Forelimb muscle (tissue), 1 donor: ENCODE data around the gene PRKCA. TPM values are rescaled to one million over a fixed set of nuclear protein-coding genes. Genes with fewer than 3 reads are reported as not detected.
"Not testable (repeated sequence)": the region's sequence is repeated elsewhere in the genome, so short reads cannot be mapped to it uniquely, and the experiment has no call there.

Source experiments
- DNase-seq: peaks from one replicate; pipeline ENCODE4 v3.0.0-alpha.2; 2013; ENCODE audit warnings: low read depth
- polyA plus RNA-seq: library from polyadenylated mRNA; unstranded; fragments of 120-200 nt; gene quantifications from one replicate; pipeline ENCODE4 v1.2.1, GENCODE V29; 2013; ENCODE audit not compliant: insufficient read length

PRKCA gene
- polyA plus RNA-seq, 1 donor, result 2.4 TPM

DNA sequence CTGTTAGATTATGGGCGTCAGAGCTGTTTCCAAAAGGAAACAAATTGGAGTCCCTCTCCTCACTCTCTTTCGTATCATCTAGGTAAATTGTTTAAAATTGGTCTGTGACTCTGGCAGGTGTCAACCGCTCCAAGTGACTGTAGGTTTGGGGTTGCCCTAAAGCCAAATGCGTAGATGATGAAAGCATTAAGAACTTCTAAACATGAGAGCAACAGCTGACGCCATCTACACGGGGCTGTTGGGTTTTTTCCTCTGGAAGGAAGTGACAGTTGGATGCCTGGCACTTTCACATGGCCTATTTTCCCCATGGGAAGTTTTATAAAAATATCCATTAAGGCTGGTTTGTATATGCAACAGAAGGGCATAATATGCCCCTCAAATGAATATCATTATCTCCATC is 316.8 kb downstream of the PRKCA start:
- no peak for DNase-seq

DNA sequence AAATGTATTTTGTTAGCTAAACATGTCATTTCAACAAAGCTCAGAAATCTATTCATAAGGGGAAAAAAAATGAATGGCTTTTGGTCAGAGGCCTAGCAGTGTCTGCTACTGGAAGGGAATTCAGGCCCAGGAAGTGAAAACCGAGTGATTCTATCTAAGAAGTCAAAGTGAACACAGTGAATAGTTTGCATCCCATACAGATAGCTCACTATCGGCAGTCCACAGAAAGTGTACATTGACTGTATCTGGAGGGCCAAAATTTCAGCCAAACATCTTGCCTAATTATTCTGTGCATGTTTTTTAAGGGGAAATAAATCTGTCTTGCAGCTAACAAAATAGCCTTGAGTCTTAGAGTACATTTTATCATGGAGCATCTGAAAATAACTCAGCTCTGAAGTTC is 318.1 kb downstream of the PRKCA start:
- DNase-seq, result no peak

- not testable (repeated sequence) for DNase-seq
Measured at GRCh38 chr17:66624630-66625029, 322.2 kb downstream of the PRKCA start.

GRCh38 chr17:66625311-66625767 is 322.9 kb downstream of the PRKCA start:
- DNase-seq, result no peak

DNA sequence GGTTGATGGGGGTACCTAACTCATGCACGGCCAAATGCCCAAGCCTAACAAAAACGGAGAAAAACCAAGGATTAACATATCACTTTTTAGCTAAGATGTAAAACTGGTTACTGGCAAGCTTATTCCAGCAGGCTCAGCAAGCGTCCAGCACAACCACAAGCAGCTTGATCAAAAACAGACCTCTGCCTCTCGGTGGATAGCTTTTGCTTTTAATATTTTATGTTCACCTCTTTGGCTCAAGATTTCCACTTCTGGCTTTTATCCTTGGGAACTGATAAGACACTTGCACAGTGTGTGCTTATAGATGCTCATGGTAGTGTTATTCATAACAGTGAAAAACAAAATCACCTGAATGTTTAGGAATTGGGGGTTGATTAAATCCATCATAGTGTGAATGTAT is 325.6 kb downstream of the PRKCA start:
- DNase-seq, result no peak

GRCh38 chr17:66629762-66630161 is 327.3 kb downstream of the PRKCA start:
- no peak for DNase-seq

DNA sequence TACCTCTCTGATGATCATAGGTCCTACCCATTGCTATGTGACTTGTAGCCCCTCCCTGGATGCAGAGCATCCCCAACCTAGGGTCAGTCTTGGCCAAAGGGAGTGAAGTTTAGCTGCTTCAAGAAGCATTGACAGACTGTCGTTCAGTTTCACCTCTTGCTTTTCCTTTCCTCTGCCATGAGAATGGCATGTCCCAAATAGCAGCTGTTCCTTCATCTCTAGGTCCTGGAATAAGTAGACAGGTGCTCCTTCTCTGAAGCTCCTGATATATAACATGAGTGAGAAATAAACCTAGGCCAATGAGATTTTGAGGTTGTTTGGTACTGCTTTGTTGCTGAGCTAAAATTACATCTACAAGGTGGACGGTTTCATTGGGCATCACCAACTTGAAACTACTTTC is 328.0 kb downstream of the PRKCA start:
- no peak for DNase-seq

DNA sequence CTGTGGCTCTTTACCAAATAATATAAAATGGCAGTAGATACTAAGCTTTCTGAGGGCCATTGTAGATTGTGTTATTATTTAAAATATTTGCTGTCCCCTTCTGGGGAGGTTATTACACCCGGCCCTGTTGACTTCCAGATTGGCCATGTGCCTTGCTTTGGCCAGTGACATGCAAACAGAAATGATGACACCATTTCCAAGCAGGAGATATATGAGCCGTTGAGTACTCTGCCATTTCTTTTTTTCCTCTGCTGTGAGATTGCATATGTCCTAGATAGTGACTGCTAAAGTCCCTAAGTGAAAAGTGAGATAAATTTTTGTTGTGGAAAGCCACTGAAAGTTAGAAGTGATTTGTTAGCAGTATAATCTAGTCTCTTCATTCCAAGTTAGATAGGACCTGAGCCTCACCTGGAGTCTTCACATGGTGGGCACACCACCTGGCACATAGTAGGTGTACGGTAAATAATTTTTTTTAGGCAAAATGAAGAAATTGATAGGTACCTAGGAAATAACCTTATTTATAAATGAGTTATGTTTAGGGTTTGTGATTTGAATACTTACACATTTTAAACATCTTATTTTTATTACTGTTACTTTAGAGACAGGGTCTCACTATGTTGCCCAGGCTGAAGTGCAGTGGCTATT is 328.5 kb downstream of the PRKCA start:
- DNase-seq, result no peak

DNA sequence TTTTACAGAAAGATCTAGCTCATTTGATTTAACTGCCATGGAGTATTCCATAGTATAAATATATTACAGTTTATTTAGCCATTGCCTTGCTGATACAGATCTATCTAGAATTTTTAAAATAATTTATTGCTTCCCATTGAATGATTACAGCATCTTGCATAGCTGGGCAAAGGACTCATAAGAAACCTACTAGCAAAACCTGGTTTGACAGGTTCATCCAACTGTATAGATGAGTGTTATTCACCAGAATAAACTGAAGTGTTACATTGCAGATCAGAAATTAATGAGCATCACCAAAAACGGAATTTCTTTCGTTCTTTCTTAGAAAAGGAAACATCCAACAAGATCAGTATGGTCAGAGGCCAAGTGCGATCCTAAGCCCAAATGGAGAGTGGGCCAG is 330.3 kb downstream of the PRKCA start:
- no peak for DNase-seq

- DNase-seq, result no peak
Measured at GRCh38 chr17:66633317-66633965, 331.0 kb downstream of the PRKCA start.

GRCh38 chr17:66634193-66634592 is 331.8 kb downstream of the PRKCA start:
- no peak for DNase-seq

DNA sequence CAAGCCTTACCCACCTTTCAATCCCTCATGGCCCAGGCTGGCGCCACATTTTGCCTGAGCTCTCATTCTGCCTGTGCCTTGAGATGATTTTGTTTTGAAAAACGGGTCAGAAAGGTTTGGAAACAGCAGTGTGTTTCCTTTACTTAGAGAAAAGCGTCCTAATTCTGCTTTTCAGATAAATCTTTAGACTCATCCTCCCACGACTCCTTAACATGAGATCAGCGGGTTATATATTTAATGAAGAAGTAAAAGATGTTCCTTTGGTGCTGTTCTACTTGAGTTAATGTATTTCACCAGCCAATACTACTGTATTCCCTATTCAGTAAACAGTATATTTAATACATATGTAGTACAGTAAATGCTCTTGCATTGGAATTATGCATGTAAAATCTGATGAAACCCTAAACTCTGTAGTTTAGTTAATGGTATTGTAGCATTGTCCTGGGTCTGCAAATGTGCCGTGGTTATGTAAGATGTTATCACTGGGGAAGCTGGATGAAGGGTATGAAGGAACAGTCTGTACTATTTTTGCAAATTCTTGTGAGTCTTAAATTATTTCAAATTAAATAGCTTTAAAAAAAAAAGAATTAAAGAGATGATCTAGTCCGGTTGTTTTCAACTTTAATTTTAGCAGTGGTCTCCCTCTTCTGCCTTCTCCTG is 333.1 kb downstream of the PRKCA start:
- DNase-seq, result no peak

DNA sequence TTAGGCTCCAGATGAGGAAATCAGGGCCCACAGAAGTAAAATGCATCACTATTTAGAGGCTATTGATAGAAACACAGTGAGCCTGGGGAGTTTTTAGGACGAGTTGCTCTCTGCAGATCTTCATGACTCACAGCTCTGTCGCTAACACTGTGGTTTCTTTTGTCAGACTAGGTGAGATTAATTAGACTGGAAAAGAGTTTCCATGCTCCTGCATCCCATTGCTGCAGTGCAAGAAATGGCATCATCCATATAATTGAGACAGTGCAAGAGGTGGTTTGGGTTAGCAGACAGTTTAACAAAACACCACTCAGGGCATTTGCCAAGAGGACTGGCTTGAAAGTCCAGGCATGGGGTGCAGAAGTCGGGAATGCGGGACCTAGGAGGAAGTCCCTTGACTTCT is 333.7 kb downstream of the PRKCA start:
- DNase-seq, result no peak

DNA sequence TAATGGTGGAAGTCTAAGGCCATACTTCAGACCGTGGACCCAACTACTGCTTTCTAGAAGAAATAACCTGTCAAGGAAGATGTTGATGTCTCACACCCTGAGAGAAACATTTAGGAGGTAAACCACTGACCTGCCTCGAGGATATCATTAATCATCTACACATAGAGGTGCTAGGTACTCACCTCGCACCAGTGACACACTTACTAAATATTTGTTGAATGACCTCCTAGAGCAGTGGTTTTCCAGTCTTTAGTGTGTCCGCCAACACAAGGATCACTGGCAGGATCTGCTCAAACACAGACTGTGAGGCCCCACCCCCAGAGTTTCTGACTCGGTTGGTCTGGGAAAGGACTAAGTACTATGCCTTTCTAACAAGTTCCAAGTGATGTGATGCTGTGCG is 335.1 kb downstream of the PRKCA start:
- DNase-seq, result no peak

- no peak for DNase-seq
Measured at GRCh38 chr17:66638707-66639479, 336.5 kb downstream of the PRKCA start.

DNA sequence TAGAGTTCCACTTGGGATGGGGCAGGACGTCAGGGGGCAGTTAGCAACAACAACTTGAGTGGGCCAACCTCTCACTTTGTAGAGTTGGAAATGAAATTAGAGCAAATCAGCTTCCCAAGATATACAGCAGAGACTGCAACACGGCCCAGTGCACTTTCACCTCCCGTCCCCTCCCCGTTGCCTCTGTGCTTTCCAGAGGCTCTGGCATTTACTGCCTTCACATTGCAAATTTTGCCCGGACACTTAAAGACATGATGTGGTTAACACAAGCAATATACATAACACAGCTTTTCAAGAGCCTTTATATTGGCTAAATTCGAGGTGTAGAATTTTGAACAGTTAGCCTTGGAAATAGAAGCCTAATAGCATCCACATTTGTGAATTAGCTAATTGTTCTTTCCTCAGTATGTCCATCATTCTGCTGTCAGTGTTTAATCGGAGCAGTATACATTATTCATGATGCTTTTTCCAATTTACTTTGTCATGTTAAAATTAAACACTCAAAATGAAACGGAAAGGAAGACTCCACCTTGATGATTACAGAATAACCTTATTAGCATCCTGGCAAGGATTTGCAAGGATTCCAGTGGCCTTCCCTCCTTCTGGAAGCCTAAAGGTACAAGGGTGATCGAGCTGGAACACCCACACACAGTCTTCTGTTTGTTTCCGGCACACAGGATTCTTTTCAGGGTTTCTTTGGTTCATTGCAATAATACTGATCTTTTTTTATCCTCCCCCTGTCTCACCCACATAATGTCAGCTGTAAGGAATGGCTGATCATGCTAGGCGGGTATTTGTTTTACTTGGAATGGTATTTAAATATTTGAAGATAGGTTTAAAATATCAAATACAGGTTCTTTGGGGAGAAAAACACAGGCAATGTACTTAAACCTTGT is 341.6 kb downstream of the PRKCA start:
- no peak for DNase-seq

DNA sequence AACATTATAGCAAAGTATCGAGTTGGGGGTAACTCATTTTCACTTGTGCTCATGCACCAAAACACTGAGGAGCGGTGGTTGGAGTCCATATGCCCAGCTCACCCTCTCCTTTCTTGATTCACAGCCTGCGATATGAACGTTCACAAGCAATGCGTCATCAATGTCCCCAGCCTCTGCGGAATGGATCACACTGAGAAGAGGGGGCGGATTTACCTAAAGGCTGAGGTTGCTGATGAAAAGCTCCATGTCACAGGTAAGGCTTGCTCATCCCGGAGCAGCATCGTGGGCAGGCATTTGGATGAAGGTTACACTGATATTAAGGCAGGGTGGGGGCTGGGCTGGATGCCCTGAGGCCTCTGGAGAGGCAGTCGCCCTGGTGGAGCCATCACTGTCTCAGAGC is 342.8 kb downstream of the PRKCA start:
- no peak for DNase-seq

- DNase-seq, result no peak
Measured at GRCh38 chr17:66647391-66647983, 345.1 kb downstream of the PRKCA start.

GRCh38 chr17:66649818-66650543 is 347.6 kb downstream of the PRKCA start:
- DNase-seq, result no peak

GRCh38 chr17:66650544-66650877 is 348.1 kb downstream of the PRKCA start:
- no peak for DNase-seq
